ENCODE measurements around the gene RTN4RL1. TPM values are rescaled to one million over a fixed set of nuclear protein-coding genes. Genes with fewer than 3 reads are reported as not detected.

The RTN4RL1 gene
- total RNA-seq, 1 donor from 2014 or later, result not detected

DNA sequence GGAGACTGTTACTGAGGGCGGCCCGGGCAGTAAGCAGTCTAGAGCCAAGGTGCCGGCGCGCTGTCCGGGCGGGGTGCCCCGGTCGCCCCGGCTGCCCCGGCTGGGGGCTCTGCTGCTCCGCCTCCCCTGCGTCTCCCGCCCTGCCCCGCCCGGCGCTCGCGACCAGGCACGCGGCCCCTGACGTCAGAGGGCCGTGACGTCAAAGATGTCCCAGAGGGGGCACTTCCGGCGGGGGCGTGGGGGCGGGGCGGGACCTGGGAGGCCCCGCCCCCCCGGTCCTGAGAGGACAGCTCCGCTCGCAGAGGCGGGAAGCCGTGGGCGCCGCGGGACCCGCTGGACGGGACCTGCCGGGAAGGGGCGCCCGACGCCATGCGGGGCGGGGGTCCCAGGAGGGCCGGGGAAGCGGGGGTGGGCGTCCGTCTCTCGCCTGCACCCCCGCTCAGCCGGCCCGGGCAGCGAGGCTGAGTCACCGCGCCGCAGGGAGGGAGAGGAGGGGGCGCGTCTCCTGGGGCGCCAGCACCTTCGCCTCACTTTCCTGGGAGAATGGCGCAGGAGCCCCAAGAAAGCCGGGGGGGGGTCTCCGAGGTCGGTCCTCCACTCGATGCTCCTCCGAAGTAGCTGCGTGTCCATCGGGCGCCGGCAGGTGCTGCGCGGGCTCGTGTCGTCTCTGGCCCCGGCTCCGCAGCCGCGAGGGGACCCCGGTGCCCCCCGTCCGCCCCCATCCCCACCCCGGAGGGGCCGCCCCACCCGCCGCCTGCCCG is 25.3 kb upstream of the RTN4RL1 start:
- H3K4me1 Mint-ChIP-seq (ENCODE audit: unreplicated experiment), result peaks cover 11% of the 10 kb centered on the region
- H3K4me3 Mint-ChIP-seq (ENCODE audit: unreplicated experiment), result no peak overlapping the region
- no peaks in the 10 kb centered on the region for H3K9me3 Mint-ChIP-seq (ENCODE audit: unreplicated experiment)
- H3K27ac Mint-ChIP-seq (ENCODE audit: unreplicated experiment), result no peak overlapping the region
- peaks cover 22% of the 10 kb centered on the region for H3K27me3 Mint-ChIP-seq (ENCODE audit: unreplicated experiment)
- H3K36me3 Mint-ChIP-seq (ENCODE audit: low read depth, unreplicated experiment), result peaks cover 8% of the 10 kb centered on the region
- TF ChIP-seq, protein P1, sequence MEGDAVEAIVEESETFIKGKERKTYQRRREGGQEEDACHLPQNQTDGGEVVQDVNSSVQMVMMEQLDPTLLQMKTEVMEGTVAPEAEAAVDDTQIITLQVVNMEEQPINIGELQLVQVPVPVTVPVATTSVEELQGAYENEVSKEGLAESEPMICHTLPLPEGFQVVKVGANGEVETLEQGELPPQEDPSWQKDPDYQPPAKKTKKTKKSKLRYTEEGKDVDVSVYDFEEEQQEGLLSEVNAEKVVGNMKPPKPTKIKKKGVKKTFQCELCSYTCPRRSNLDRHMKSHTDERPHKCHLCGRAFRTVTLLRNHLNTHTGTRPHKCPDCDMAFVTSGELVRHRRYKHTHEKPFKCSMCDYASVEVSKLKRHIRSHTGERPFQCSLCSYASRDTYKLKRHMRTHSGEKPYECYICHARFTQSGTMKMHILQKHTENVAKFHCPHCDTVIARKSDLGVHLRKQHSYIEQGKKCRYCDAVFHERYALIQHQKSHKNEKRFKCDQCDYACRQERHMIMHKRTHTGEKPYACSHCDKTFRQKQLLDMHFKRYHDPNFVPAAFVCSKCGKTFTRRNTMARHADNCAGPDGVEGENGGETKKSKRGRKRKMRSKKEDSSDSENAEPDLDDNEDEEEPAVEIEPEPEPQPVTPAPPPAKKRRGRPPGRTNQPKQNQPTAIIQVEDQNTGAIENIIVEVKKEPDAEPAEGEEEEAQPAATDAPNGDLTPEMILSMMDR (IDR thresholded peaks at IDR 0.05; ENCODE audit: unreplicated experiment), result no peak
- DNase-seq (ENCODE audit: low spot score), result peak; percentile 62

DNA sequence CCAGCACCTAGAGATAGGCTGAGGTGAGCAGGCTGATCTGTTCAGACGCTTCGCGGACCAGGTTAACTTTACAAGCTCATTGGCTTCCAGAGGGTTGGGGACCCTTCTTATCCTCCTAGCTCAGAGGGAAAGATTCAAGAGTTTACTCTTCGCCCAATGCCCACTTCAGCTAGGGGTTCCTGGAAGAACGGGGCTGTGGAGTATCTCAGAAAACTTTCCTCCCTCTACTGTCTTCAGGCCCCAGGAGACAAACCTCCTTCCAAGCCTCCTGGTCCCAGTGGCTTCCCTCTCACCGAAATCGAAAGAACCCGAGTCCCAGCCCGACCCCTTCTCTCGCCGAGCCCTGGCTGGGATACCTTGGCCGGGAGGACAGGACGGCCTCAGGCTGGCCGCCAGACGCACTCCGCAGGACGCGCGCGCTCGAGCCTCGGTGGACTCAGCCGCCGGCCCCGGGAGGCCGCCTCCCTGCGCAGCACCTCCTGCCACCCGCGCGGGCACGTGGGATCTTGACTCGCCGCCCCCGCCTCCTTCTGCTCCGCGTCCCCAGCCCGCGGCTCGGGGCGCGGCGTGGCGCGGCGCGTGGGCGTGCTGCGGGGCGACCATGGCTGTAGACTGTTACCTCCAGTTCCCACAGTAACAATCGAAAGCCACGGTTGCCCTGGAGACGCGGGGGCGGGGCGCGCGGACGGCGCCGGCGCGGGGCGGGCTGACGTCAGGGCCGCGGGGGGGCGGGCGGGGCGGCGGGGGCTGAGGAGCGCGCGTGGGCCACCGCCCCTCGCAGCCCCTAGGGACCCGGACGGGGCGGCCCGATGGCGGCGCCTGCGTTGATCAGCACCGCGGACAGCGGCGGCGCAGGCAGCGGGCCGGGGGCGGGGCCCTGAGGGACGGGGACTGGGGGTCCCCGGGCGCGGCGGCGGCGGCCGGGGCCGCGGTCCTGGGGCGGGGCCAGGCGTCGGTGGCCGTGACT is 24.5 kb upstream of the RTN4RL1 start:
- H3K4me3 Mint-ChIP-seq (ENCODE audit: unreplicated experiment), result peak overlapping the region; percentile 89
- peak; percentile 86 for DNase-seq (ENCODE audit: low spot score)
- H3K36me3 Mint-ChIP-seq (ENCODE audit: low read depth, unreplicated experiment), result peaks cover 10% of the 10 kb centered on the region
- H3K4me1 Mint-ChIP-seq (ENCODE audit: unreplicated experiment), result peaks cover 12% of the 10 kb centered on the region
- peaks cover 22% of the 10 kb centered on the region for H3K27me3 Mint-ChIP-seq (ENCODE audit: unreplicated experiment)
- no peaks in the 10 kb centered on the region for H3K9me3 Mint-ChIP-seq (ENCODE audit: unreplicated experiment)
- TF ChIP-seq, protein P1 (IDR thresholded peaks at IDR 0.05; ENCODE audit: unreplicated experiment), result no peak
- peak overlapping the region; percentile 64 for H3K27ac Mint-ChIP-seq (ENCODE audit: unreplicated experiment)

DNA sequence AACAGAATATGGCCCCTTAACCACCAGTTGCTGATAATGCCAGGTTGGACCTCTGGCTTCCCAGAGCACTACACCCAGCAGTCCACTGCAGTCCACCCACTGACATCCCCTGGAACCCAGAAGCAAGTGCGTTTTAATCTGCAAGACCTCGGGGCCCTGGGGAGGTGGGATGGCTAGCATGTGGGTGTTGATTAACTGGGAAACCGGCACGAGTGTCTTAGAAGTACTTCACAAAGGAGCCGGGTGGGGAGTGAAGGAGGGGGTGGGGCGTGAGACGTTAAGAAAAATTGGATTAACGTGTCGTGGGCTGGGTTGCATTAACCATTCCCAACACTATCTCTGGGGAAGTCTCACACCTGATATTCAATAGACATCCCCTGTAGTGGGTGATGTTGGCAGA is 23.7 kb upstream of the RTN4RL1 start:
- H3K36me3 Mint-ChIP-seq (ENCODE audit: low read depth, unreplicated experiment), result peaks cover 14% of the 10 kb centered on the region
- peaks cover 13% of the 10 kb centered on the region for H3K4me1 Mint-ChIP-seq (ENCODE audit: unreplicated experiment)
- H3K9me3 Mint-ChIP-seq (ENCODE audit: unreplicated experiment), result no peaks in the 10 kb centered on the region
- TF ChIP-seq, protein P1 (IDR thresholded peaks at IDR 0.05; ENCODE audit: unreplicated experiment), result no peak
- DNase-seq (ENCODE audit: low spot score), result no peak
- H3K4me3 Mint-ChIP-seq (ENCODE audit: unreplicated experiment), result peak overlapping the region; percentile 89
- H3K27ac Mint-ChIP-seq (ENCODE audit: unreplicated experiment), result peak overlapping the region; percentile 64
- peaks cover 18% of the 10 kb centered on the region for H3K27me3 Mint-ChIP-seq (ENCODE audit: unreplicated experiment)

DNA sequence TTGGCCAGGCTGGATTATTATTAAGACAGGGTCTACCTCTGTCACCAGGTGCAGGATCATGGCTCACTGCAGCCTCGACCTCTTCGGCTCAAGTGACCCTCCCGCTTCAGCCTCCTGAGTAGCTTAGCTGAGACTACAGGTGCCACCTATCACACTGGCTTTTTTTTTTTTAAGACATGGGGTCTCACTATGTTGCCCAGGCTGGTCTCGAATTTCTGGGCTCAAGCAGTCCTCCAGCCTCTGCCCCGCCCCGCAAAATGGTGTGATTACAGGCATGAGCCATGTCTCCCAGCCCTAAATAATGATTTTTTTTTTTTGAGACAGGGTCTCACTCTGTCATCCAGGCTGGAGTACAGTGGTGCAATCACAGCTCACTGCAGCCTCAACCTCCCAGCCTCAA is 22.5 kb upstream of the RTN4RL1 start:
- TF ChIP-seq, protein P1 (IDR thresholded peaks at IDR 0.05; ENCODE audit: unreplicated experiment), result no peak
- DNase-seq (ENCODE audit: low spot score), result no peak
- H3K27ac Mint-ChIP-seq (ENCODE audit: unreplicated experiment), result no peak overlapping the region
- no peaks in the 10 kb centered on the region for H3K9me3 Mint-ChIP-seq (ENCODE audit: unreplicated experiment)
- peaks cover 17% of the 10 kb centered on the region for H3K36me3 Mint-ChIP-seq (ENCODE audit: low read depth, unreplicated experiment)
- no peak overlapping the region for H3K4me3 Mint-ChIP-seq (ENCODE audit: unreplicated experiment)
- peaks cover 11% of the 10 kb centered on the region for H3K27me3 Mint-ChIP-seq (ENCODE audit: unreplicated experiment)
- peaks cover 17% of the 10 kb centered on the region for H3K4me1 Mint-ChIP-seq (ENCODE audit: unreplicated experiment)

All from endothelial cell (in vitro differentiated cells).